AG04449 (cell line): ENCODE data around the gene C1QTNF8.

Experiments
- CTCF ChIA-PET: fragments of 350-600 bp; formaldehyde crosslinking; extraction: SDS; loops from one replicate; lab custom pipeline; 2021; ENCODE audit warnings: antibody characterized with exemption; lab: Yijun Ruan, JAX
- POLR2A ChIA-PET: fragments of 400-600, 350-600 bp; formaldehyde crosslinking; extraction: SDS; loops from one replicate; lab custom pipeline; 2020; ENCODE audit warnings: antibody characterized with exemption, inconsistent platforms; lab: Yijun Ruan, JAX
- DNase-seq: peaks from one replicate; pipeline ENCODE4 v3.0.0-alpha.2; 2010; ENCODE audit warnings: low read depth, low spot score
- H3K4me3 ChIP-seq: 2 replicates; pipeline ENCODE4 v1.5.1; 2011; ENCODE audit warnings: low read depth, mild to moderate bottlenecking, control low read depth, low read length
- CTCF ChIP-seq: IDR thresholded peaks from one replicate; pipeline ENCODE4 v1.5.1; 2011; ENCODE audit warnings: mild to moderate bottlenecking, moderate library complexity, low read length, control low read depth, inconsistent platforms; ENCODE audit not compliant: insufficient read depth; ENCODE audit errors: missing control alignments

Gene C1QTNF8

GRCh38 chr16:1119766-1120576 is 23.9 kb upstream of the C1QTNF8 start:
- TF ChIP-seq CTCF: no peak
- no peak overlapping the region for H3K4me3 ChIP-seq
- ChIA-PET POLR2A (no interaction called here), CTCF (no interaction called here)
- no peak for DNase-seq

DNA sequence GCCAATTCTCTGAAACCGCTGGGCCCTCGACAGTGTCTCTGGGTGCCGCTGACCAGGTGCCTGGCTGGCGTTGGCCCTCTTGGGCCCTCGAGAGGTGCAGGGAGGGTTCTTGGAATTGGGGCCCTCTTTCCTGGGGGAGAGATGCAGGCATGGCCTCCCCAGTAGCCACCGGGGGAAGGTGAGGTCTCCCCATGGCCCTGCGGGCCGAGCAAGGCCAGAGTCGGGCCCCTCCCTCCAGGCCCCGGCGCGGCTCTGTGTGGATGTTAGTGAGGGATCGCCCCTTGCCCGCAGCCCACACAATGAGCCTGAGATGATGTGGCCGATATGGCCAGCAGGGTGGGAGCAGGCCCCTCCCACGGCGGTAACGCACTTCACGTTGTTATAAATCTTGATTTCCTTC is 23.1 kb upstream of the C1QTNF8 start:
- no peak overlapping the region for H3K4me3 ChIP-seq
- TF ChIP-seq CTCF: no peak
- ChIA-PET CTCF (interaction anchor here (1.0 kb wide), 1 partner anchor 32 kb away, joined by 3 read pairs; no protein-coding TSS in a partner anchor), POLR2A (no interaction called here)
- no peak for DNase-seq

GRCh38 chr16:1117926-1118325 is 21.9 kb upstream of the C1QTNF8 start:
- POLR2A ChIA-PET: no interaction called here
- DNase-seq: no peak
- CTCF ChIA-PET: no interaction called here
- H3K4me3 ChIP-seq: no peak overlapping the region
- no peak for TF ChIP-seq CTCF

DNA sequence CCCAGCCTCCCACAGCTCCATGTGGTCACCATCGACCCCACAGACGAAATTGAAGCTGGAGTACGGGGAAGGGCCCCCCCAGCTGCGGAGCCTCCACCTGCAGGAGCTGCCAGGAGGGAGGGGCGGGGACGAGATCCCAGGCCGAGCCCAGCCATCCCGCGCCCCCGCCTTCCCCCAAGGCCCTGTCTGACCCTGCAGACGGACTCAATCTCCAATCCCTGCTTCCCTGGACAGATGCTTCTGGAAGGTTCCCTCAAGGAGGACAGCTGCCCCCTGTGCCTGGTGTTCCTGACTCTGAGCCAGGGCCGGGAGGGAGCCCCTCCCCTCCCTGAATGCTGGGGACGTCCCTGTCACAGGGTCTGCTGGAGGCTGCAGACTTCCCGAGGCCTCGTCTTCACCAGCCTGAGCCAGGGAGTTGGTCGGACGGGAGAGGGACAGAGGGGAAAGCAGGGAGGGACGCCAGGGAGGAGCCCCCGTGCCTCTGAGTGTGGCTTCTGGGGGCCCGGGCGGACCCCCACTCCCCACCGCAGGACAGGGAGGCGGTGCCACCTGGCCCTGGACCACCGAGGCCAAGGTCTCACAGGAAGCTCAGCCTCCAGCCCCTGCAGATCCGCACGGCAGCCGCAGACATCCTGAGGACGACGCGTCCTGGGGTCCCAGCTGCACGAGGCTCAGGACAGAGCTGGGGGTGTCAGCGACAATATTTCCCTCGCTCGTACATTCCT is 21.3 kb upstream of the C1QTNF8 start:
- ChIA-PET CTCF (no interaction called here), POLR2A (no interaction called here)
- TF ChIP-seq CTCF: no peak
- no peak for DNase-seq
- H3K4me3 ChIP-seq: no peak overlapping the region

DNA sequence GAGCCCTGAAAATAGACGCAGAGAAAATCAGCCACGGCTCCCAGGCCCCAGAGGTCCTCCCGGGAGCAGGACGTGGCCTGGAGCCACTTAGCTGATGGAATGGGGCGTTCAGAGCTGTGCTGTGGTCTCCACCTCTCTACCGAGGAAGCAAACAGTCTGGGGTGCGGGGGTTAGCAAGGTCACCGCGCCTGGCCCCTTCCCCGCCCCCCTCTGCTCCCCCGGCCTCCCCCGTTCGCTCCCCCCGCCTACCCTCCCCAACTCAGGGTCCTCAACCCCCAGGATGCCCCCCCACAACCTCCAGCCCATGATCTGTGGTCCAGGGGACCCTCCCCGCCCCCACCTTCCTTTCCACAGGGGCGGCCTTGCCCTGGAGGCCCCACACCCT is 20.6 kb upstream of the C1QTNF8 start:
- ChIA-PET POLR2A (no interaction called here), CTCF (no interaction called here)
- no peak overlapping the region for H3K4me3 ChIP-seq
- TF ChIP-seq CTCF: no peak
- DNase-seq: no peak

DNA sequence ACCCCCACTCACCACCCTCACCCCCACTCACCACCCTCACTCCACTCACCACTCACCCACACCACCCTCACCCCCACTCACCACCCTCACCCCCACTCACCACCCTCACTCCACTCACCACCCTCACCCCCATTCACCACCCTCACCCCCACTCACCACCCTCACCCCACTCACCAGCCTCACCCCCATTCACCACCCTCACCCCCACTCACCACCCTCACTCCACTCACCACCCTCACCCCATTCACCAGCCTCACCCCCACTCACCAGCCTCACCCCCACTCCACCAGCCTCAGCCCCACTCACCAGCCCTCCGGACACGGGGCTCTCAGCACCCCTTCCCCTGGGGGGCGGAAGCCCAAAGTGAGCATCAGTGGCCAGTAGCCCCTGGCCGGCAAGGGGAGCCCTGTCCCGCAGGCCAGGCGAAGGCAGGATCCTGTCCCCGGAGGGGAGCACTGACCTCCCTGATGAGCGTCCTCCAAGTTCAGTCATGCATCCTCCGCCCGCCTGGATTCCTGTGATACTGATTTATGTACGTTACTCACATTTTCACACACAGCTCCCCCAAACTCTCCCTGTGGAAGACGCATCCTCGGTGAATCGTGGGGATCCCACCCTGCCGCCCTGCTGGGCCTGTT is 18.0 kb upstream of the C1QTNF8 start:
- no peak for TF ChIP-seq CTCF
- DNase-seq: no peak
- CTCF ChIA-PET: interaction anchor here (0.5 to 0.6 kb wide), 2 partner anchors 80 to 401 kb away, joined by 3 read pairs; no protein-coding TSS in a partner anchor
- H3K4me3 ChIP-seq: no peak overlapping the region
- POLR2A ChIA-PET: no interaction called here
